ENCODE measurements around the gene BTBD19. TPM values are rescaled to one million over a fixed set of nuclear protein-coding genes. Genes with fewer than 3 reads are reported as not detected.
A peak's percentile ranks its signal among the peaks of the same experiment; 100 is the strongest.

BTBD19 gene
- total and polyA plus RNA-seq, 9 of the 15 experiments (the other 6 are each of a cell fraction or from before 2014, with no cell fraction given): 0.22 to 2.0 (median 0.95) TPM

GRCh38 chr1:44803062-44803311 lies 5.3 kb upstream of the BTBD19 start (continued):
- TF ChIP-seq HINFP (tag; conservative IDR thresholded peaks at IDR 0.05; ENCODE audit: low read depth) (no peak), NR2F6 (CRISPR knock-in tag; IDR thresholded peaks at IDR 0.05) (no peak)

- peaks cover 23% of the 10 kb centered on the region for H3K79me2 ChIP-seq (ENCODE audit: control insufficient read depth, insufficient read depth, low read length)
- TF ChIP-seq YBX1 (IDR thresholded peaks at IDR 0.05): no peak
- no peak for TF ChIP-seq SRSF1 (IDR thresholded peaks at IDR 0.05; ENCODE audit: low read depth, low read length)
- 0 out of 2 replicates have a peak, but pooled peaks have one; percentile 45 for TF ChIP-seq ZC3H4 (CRISPR knock-in tag; IDR thresholded peaks at IDR 0.05; ENCODE audit: borderline replicate concordance)
- peak; percentile 37 for TF ChIP-seq POLR2G (IDR thresholded peaks at IDR 0.05; ENCODE audit: low read depth, low read length)
- TF ChIP-seq NR1H2 (CRISPR knock-in tag; IDR thresholded peaks at IDR 0.05): no peak
- TF ChIP-seq CREBBP (IDR thresholded peaks at IDR 0.05; ENCODE audit: low read depth, low read length): no peak
- in situ Hi-C loops (cut with MboI): loop anchor here (10.0 kb wide), 1 partner anchor 691 kb away; the partner anchor contains the start of gene TESK2
- BruUV-seq (replicated peaks): no TSS peak
- peak overlapping the region in 1 of 2 experiments; percentile 23; a peak in 2 of 4 replicates for H3K9ac ChIP-seq (ENCODE audit: insufficient read depth in 1 of 2, low read depth in 2 of 2, low read length in 2 of 2)
- FAIRE-seq (no peak), DNase-seq (ENCODE audit: extremely low read depth in 1 of 4, low spot score in 3 of 4) (no peak), ATAC-seq (no peak)
- H3K4me3 ChIP-seq: no peak overlapping the region
- no peak overlapping the region for H3K27ac ChIP-seq (ENCODE audit: extremely low read depth, low read depth, low read length)
- H2AFZ ChIP-seq (ENCODE audit: low read depth, low read length): no peak overlapping the region
- 95% methylated on average over 13 of the region's 13 CpGs for WGBS (ENCODE audit: insufficient coverage, low coverage, missing lambda C conversion rate)
- H3K9me1 ChIP-seq (ENCODE audit: control insufficient read depth, insufficient read depth, low read length): peaks cover 5% of the 10 kb centered on the region
- ChIA-PET CTCF (ENCODE audit: low intra/inter-chr PET ratio) (no interaction called here), POLR2A (interaction anchor here (0.6 to 16.9 kb wide), 9 partner anchors 9 to 82 kb away, joined by 3 to 594 read pairs (median 4); partner anchors contain the start of gene BEST4)
- no peaks in the 10 kb centered on the region; a peak in 1 of 5 replicates for H3K27me3 ChIP-seq (ENCODE audit: control insufficient read depth in 2 of 2, insufficient read depth in 2 of 2, low read length in 2 of 2)
- H3K4me2 ChIP-seq (ENCODE audit: insufficient read depth, low read length): no peak overlapping the region
- intact Hi-C loops (cut with micrococcal nuclease): loop anchor here (10.0 kb wide), 1 partner anchor 169 kb away; no protein-coding TSS in a partner anchor
- no peaks in the 10 kb centered on the region for H3K9me3 ChIP-seq (replicated peaks; ENCODE audit: control insufficient read depth, insufficient read depth, low read depth, low read length)
- H4K20me1 ChIP-seq (replicated peaks; ENCODE audit: control insufficient read depth, insufficient read depth, low read length): no peaks in the 10 kb centered on the region
- H3K4me1 ChIP-seq (replicated peaks in 1 of 2; ENCODE audit: control insufficient read depth in 2 of 2, insufficient read depth in 2 of 2, low read length in 2 of 2): peaks cover 44 to 83% of the 10 kb centered on the region in 2 experiments
- peaks cover 52% of the 10 kb centered on the region for H3K36me3 ChIP-seq (ENCODE audit: control insufficient read depth, insufficient read depth, low read length)
These were observed 4.8 kb upstream of the BTBD19 start for GRCh38 chr1:44803312-44804095.

All from K562 (cell line).